HepG2 (cell line): ENCODE results near the gene WLS. TPM values are rescaled to one million over a fixed set of nuclear protein-coding genes. Genes with fewer than 3 reads are reported as not detected.

Experiments used
- BCLAF1 ChIP-seq: fragments of 450-650 bp; IDR thresholded peaks from 2 replicates; pipeline ENCODE4 v1.6.1; 2017; ENCODE audit warnings: mild to moderate bottlenecking
- KIAA2018 ChIP-seq: sonication (generic); formaldehyde crosslinking; IDR thresholded peaks from 2 replicates; pipeline ENCODE4 v1.5.0; 2020; ENCODE audit warnings: mild to moderate bottlenecking, missing genetic modification reagents, borderline replicate concordance
- KLF11 ChIP-seq: IDR thresholded peaks from 2 replicates; pipeline ENCODE4 v1.6.1; 2016; ENCODE audit warnings: missing compliant biosample characterization
- MIER3 ChIP-seq: IDR thresholded peaks from 2 replicates; pipeline ENCODE4 v1.6.1; 2016; ENCODE audit warnings: missing compliant biosample characterization, borderline replicate concordance
- RNF2 ChIP-seq: fragments of 450-650 bp; conservative IDR thresholded peaks from 2 replicates; pipeline ENCODE4 v1.6.1; 2016; ENCODE audit warnings: low read depth
- ZNF331 ChIP-seq: sonication (generic); formaldehyde crosslinking; IDR thresholded peaks from 2 replicates; pipeline ENCODE4 v1.4.0; 2020; ENCODE audit warnings: missing genetic modification reagents
- ZNF674 ChIP-seq: sonication (generic); formaldehyde crosslinking; IDR thresholded peaks from 2 replicates; pipeline ENCODE4 v1.5.0; 2020; ENCODE audit warnings: low read depth, mild to moderate bottlenecking, missing genetic modification reagents
- ZNF83 ChIP-seq: sonication (generic); formaldehyde crosslinking; IDR thresholded peaks from 2 replicates; pipeline ENCODE4 v1.4.0; 2020; ENCODE audit warnings: missing genetic modification reagents, mild to moderate bottlenecking, borderline replicate concordance
- ZNF879 ChIP-seq: sonication (generic); formaldehyde crosslinking; IDR thresholded peaks from 2 replicates; pipeline ENCODE4 v1.8.1; 2023; ENCODE audit warnings: missing genetic modification reagents
- polyA plus RNA-seq, 8 experiments: library from polyadenylated mRNA; depleted of rRNA in 3 of 8; stranded (reverse) in 7 of 8; unstranded in 1 of 8; fragments of >200 nt; fragmentation: Illumina TruSeq in 4 of 8; extraction: Trizol in 4 of 8; gene quantifications; 2 replicates each; pipeline versions ENCODE4 v1.2.1 to v1.2.3, GENCODE V29; 2011 to 2016; ENCODE audit warnings: low read depth in 4 of 8, missing spikeins in 1 of 8, mixed read lengths in 1 of 8; ENCODE audit not compliant: insufficient read depth in 1 of 8
- total RNA-seq, 5 experiments: library from RNA; depleted of rRNA; stranded (reverse); fragments of >200 nt; fragmentation: Illumina TruSeq; extraction: Trizol; gene quantifications; 2 replicates each; pipeline ENCODE4 v1.2.3, GENCODE V29; 2016; ENCODE audit warnings: low read depth in 1 of 5
- TF ChIP-seq, protein P1 (sequence below): IDR thresholded peaks from 2 replicates; pipeline ENCODE4 v1.6.1; 2018; ENCODE audit warnings: missing genetic modification reagents, mild to moderate bottlenecking, missing compliant biosample characterization
- TF ChIP-seq, protein P2 (sequence below): sonication (generic); formaldehyde crosslinking; IDR thresholded peaks from 2 replicates; pipeline ENCODE4 v1.4.0; 2020; ENCODE audit warnings: mild to moderate bottlenecking, missing genetic modification reagents
- TF ChIP-seq, protein P3 (sequence below): sonication (generic); formaldehyde crosslinking; conservative IDR thresholded peaks from 2 replicates; pipeline ENCODE4 v1.4.0; 2020; ENCODE audit warnings: missing genetic modification reagents

Gene WLS
- total and polyA plus RNA-seq, 2 of the 13 experiments (the other 11 are each of a cell fraction or from before 2014, with no cell fraction given): not detected

DNA sequence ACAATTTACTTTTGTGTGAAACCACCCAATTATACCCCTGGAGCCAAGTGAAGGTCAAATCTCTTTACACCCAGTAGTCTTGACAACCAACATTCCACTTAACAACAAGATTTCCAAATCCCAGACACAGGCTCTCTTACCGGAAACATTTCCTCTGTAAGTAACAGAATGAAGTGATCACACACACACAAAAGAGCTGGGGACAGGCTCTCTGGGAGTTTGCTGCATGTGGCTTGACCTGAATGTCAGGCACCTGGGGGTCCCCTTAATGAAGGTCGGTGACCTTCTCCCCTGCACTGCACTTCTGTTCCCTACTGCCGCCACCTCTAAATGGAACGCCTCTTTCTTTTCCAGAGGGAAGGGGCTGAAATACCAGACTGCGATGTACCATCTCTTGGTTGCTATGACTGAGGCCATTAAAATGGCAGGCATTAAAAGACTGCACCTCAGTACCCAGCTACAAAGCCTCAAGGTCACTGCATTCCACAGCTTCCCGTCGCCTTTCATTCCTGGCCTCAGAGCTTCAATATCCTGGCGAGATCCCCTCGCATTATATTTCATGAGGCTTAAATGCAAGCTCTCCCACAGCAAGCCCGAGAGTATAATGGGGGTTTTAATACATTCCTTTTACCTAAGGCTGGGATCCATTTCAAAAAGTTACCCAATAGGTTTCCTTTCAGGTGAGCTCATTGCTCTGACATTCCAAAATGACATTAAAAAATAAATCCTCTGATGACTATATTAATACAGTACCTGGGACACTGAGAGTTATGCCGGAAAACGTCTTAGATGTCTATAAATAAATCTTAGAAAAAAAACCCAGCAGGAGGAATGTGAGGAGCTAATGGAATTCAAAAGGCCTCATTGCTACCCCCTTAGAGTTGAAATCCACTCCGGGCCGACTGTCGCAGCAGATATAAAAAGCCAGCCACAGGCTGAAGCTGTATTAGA, 91.0 kb downstream of the WLS start (continued):
- TF ChIP-seq KIAA2018 (CRISPR knock-in tag): no peak
- TF ChIP-seq, protein P1, sequence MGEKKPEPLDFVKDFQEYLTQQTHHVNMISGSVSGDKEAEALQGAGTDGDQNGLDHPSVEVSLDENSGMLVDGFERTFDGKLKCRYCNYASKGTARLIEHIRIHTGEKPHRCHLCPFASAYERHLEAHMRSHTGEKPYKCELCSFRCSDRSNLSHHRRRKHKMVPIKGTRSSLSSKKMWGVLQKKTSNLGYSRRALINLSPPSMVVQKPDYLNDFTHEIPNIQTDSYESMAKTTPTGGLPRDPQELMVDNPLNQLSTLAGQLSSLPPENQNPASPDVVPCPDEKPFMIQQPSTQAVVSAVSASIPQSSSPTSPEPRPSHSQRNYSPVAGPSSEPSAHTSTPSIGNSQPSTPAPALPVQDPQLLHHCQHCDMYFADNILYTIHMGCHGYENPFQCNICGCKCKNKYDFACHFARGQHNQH: no peak
- no peak for TF ChIP-seq RNF2
- TF ChIP-seq MIER3 (CRISPR knock-in tag): no peak
- TF ChIP-seq ZNF331 (CRISPR knock-in tag): no peak
- no peak for TF ChIP-seq ZNF879 (CRISPR knock-in tag)
- TF ChIP-seq, protein P2, sequence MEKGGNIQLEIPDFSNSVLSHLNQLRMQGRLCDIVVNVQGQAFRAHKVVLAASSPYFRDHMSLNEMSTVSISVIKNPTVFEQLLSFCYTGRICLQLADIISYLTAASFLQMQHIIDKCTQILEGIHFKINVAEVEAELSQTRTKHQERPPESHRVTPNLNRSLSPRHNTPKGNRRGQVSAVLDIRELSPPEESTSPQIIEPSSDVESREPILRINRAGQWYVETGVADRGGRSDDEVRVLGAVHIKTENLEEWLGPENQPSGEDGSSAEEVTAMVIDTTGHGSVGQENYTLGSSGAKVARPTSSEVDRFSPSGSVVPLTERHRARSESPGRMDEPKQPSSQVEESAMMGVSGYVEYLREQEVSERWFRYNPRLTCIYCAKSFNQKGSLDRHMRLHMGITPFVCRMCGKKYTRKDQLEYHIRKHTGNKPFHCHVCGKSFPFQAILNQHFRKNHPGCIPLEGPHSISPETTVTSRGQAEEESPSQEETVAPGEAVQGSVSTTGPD (CRISPR knock-in tag): no peak
- no peak for TF ChIP-seq KLF11 (CRISPR knock-in tag)
- TF ChIP-seq, protein P3, sequence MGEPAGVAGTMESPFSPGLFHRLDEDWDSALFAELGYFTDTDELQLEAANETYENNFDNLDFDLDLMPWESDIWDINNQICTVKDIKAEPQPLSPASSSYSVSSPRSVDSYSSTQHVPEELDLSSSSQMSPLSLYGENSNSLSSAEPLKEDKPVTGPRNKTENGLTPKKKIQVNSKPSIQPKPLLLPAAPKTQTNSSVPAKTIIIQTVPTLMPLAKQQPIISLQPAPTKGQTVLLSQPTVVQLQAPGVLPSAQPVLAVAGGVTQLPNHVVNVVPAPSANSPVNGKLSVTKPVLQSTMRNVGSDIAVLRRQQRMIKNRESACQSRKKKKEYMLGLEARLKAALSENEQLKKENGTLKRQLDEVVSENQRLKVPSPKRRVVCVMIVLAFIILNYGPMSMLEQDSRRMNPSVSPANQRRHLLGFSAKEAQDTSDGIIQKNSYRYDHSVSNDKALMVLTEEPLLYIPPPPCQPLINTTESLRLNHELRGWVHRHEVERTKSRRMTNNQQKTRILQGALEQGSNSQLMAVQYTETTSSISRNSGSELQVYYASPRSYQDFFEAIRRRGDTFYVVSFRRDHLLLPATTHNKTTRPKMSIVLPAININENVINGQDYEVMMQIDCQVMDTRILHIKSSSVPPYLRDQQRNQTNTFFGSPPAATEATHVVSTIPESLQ (CRISPR knock-in tag): no peak
- no peak for TF ChIP-seq BCLAF1
- TF ChIP-seq ZNF674 (CRISPR knock-in tag): no peak
- no peak for TF ChIP-seq ZNF83
